HG02840 (cell line): ENCODE measurements around the gene SOX4.

Experiments used
- ATAC-seq: cut with Tn5 transposase; IDR thresholded peaks from one replicate; pipeline ENCODE4 v1.9.1; 2021; ENCODE audit warnings: mild to moderate bottlenecking, moderate library complexity, moderate number of reproducible peaks; ENCODE audit not compliant: unreplicated experiment, low FRiP score

SOX4 gene

GRCh38 chr6:21611485-21611884, 17.9 kb downstream of the SOX4 start:
- no peak for ATAC-seq

- no peak for ATAC-seq
These were observed 18.7 kb downstream of the SOX4 start for GRCh38 chr6:21612067-21612745.

GRCh38 chr6:21613809-21614208, 20.3 kb downstream of the SOX4 start:
- no peak for ATAC-seq

GRCh38 chr6:21614226-21614625, 20.7 kb downstream of the SOX4 start:
- no peak for ATAC-seq

- no peak for ATAC-seq
These were observed 22.0 kb downstream of the SOX4 start for GRCh38 chr6:21615504-21615903.

GRCh38 chr6:21616005-21616404, 22.5 kb downstream of the SOX4 start:
- no peak for ATAC-seq

- ATAC-seq = no peak
These were observed 32.1 kb downstream of the SOX4 start for GRCh38 chr6:21625642-21626041.

GRCh38 chr6:21626756-21627155, 33.2 kb downstream of the SOX4 start:
- no peak for ATAC-seq

- no peak for ATAC-seq
These were observed 34.6 kb downstream of the SOX4 start for GRCh38 chr6:21628160-21628559.

- ATAC-seq = no peak
These were observed 40.1 kb downstream of the SOX4 start for GRCh38 chr6:21633511-21634109.

- ATAC-seq = no peak
These were observed 41.0 kb downstream of the SOX4 start for GRCh38 chr6:21634582-21634981.

GRCh38 chr6:21636876-21637275, 43.3 kb downstream of the SOX4 start:
- ATAC-seq = no peak

- no peak for ATAC-seq
These were observed 45.8 kb downstream of the SOX4 start for GRCh38 chr6:21639316-21639715.
